OCI-M2 (cell line): ENCODE data around the gene CEBPA.

Source experiments
- DNase-seq: peaks from one replicate; lab custom pipeline; 2025; ENCODE audit not compliant: unreplicated experiment; lab: John Stamatoyannopoulos, UW

Gene CEBPA

DNA sequence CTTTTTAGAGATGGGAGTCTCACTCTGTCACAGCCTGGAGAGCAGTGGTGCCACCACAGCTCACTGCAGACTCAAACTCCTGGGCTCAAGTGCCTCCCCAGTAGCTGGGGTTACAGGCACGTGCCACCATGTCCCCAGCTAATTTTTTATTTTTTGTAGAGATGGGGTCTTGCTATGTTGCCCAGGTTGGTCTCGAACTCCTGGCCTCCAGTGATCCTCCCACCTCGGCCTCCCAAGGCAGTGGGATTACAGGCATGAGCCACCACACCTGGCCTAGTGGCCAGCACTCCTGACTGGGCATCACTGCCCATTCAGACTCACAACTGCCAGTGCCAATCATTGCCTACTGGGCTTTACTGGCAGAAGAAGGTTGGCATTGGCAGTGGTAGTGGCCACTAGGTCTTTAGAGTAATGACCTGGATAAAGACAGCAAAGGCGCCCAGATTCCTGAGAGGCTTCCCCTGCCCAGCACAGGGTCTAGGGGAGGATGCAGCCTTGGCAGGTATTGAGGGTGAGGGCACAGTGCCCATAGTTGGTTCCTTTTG lies 49.8 kb downstream of the CEBPA start:
- no peak for DNase-seq

DNA sequence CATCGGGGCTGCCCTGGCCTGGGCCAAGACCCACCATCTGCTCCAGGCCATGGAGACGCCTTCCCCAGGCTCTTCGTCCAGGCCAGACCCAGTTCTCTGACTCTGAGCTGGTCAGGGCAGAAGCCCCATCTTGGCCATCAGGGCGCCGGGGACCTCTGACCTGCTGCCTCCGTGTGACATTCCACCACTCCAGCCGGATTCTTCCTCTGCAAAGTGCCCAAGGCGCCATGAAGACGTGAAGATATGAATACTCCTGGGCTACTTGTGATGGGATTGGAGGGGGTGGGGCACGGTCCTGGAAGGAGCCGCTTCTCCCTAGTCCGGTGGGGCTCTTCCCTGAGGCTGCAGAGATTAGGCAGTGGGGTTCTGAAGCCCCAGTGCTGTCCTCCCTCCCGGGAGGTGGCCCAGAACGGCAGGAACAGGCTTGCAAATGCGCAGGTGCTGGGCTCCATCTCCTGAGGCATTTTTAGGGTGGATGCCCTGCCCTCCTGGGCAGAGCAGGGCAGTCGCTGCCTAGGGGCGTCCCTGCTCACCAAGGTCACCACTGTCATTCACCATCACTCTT lies 50.7 kb downstream of the CEBPA start:
- DNase-seq: no peak

DNA sequence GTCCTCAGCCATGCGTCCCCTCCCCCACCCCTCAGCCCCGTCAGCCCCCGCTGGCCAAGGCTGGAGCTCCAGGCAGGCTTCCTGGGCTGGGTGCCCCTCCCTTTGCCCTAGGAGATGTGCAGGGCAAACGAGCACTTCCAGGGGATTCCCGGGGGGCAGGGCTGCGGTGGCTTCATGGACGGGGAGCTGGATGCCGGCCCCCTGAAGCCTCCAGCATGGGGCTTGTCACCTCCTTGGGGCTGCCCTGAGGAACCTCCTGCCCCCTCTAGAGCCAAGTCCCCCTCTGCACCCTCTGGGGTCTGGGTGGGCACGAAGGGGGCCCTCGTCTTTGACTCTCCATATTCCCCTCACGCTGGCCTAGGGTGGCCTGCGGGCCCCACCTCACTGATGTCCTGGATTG lies 51.3 kb downstream of the CEBPA start:
- no peak for DNase-seq

DNA sequence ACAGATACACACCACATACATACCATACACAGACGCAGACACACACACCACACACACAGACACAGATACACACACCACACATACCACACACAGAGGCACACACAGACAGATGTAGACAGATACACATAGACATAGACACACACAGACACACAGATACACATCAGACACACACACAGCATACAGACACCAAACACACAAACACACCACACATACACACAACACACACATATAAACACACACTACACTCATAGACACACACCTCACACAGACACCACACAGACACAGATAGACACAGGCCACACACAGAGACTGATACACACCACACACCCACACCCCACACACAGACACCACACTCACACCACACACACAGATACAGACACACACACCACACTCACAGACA lies 51.8 kb downstream of the CEBPA start:
- no peak for DNase-seq
